HepG2 (cell line): ENCODE results near the gene SMIM14. TPM values are rescaled to one million over a fixed set of nuclear protein-coding genes. Genes with fewer than 3 reads are reported as not detected.

Experiments used
- ATF3 ChIP-seq: sonication (generic); formaldehyde crosslinking; IDR thresholded peaks from 2 replicates; pipeline ENCODE4 v1.4.0; 2020; ENCODE audit warnings: missing genetic modification reagents
- FOXP1 ChIP-seq, 2 experiments: fragments of 450-650 bp in 1 of 2; IDR thresholded peaks; 2 replicates each; pipeline ENCODE4 v1.6.1; 2017 to 2018; ENCODE audit warnings: antibody characterized with exemption in 1 of 2
- GPN1 ChIP-seq: sonication (generic); formaldehyde crosslinking; IDR thresholded peaks from 2 replicates; pipeline ENCODE4 v1.5.1; 2020; ENCODE audit warnings: missing genetic modification reagents, borderline replicate concordance
- KLF9 ChIP-seq: IDR thresholded peaks from 2 replicates; pipeline ENCODE4 v1.6.1; 2016; ENCODE audit warnings: low read depth
- NCOA5 ChIP-seq: sonication (generic); formaldehyde crosslinking; IDR thresholded peaks from 2 replicates; pipeline ENCODE4 v1.4.0; 2020; ENCODE audit warnings: missing genetic modification reagents
- PAX8 ChIP-seq: sonication (generic); formaldehyde crosslinking; IDR thresholded peaks from 2 replicates; pipeline ENCODE4 v1.8.0; 2022; ENCODE audit warnings: mild to moderate bottlenecking, missing genetic modification reagents, borderline replicate concordance
- TRAFD1 ChIP-seq: sonication (generic); formaldehyde crosslinking; IDR thresholded peaks from 2 replicates; pipeline ENCODE4 v1.5.1; 2020; ENCODE audit warnings: missing genetic modification reagents, mild to moderate bottlenecking, borderline replicate concordance
- ZBTB14 ChIP-seq: sonication (generic); formaldehyde crosslinking; IDR thresholded peaks from 2 replicates; pipeline ENCODE4 v1.4.0; 2020; ENCODE audit warnings: missing genetic modification reagents
- ZNF383 ChIP-seq: sonication (generic); formaldehyde crosslinking; IDR thresholded peaks from 2 replicates; pipeline ENCODE4 v1.4.0; 2020; ENCODE audit warnings: missing genetic modification reagents, mild to moderate bottlenecking, borderline replicate concordance
- ZNF646 ChIP-seq: sonication (generic); formaldehyde crosslinking; IDR thresholded peaks from 2 replicates; pipeline ENCODE4 v1.9.0; 2021; ENCODE audit warnings: mild to moderate bottlenecking, missing genetic modification reagents
- ZNF780A ChIP-seq: sonication (generic); formaldehyde crosslinking; IDR thresholded peaks from 2 replicates; pipeline ENCODE4 v1.8.0; 2022; ENCODE audit warnings: mild to moderate bottlenecking, missing genetic modification reagents, moderate library complexity
- polyA plus RNA-seq, 8 experiments: library from polyadenylated mRNA; depleted of rRNA in 3 of 8; stranded (reverse) in 7 of 8; unstranded in 1 of 8; fragments of >200 nt; fragmentation: Illumina TruSeq in 4 of 8; extraction: Trizol in 4 of 8; gene quantifications; 2 replicates each; pipeline versions ENCODE4 v1.2.1 to v1.2.3, GENCODE V29; 2011 to 2016; ENCODE audit warnings: low read depth in 4 of 8, missing spikeins in 1 of 8, mixed read lengths in 1 of 8; ENCODE audit not compliant: insufficient read depth in 1 of 8
- total RNA-seq, 5 experiments: library from RNA; depleted of rRNA; stranded (reverse); fragments of >200 nt; fragmentation: Illumina TruSeq; extraction: Trizol; gene quantifications; 2 replicates each; pipeline ENCODE4 v1.2.3, GENCODE V29; 2016; ENCODE audit warnings: low read depth in 1 of 5
- TF ChIP-seq, protein P1 (sequence below): sonication (generic); formaldehyde crosslinking; IDR thresholded peaks from 2 replicates; pipeline ENCODE4 v1.8.0; 2022; ENCODE audit warnings: mild to moderate bottlenecking, missing genetic modification reagents, moderate library complexity
- TF ChIP-seq, protein P2 (sequence below): sonication (generic); formaldehyde crosslinking; IDR thresholded peaks from 2 replicates; pipeline ENCODE4 v1.4.0; 2020; ENCODE audit warnings: mild to moderate bottlenecking, missing genetic modification reagents

The SMIM14 gene
- total and polyA plus RNA-seq, 2 of the 13 experiments (the other 11 are each of a cell fraction or from before 2014, with no cell fraction given), result 16.3 to 28.1 TPM

DNA sequence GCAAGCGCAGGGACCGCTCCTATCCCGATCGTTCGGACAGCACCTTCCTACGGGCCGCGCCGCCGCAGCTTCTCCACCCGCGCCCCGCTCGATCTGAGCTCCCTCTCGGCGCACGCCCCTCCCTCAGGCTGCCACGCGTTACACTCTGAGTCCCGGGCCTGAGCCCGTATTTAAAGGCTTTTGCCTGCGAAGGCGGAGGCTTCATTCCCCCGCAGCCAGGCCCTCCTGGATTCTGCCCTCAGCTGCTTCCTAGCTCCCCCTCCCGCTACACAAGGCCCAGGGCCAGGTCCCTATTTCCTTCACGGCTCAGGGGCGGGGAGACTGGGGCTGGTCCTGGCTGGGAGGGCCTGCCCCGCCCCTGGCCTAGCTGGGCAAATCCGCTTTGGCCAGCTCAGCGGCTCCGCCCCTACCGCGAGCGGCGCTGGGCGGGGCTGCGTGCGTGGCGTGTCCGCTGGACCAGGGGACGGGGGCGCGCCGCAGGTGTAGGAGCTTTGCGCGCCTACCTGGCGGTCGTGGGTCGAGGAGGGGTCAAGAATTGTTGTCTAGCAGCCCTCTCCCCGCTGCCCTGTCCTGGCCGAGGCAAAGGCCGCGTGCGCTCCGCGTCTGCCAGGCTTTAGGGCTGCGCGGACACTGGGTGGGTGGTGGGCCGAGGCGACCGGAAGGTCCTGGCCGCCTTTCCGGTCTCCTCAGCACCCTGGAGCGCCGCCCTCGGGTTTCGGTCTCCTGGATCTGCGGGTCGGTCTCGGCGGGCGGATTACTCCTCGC, 111.2 kb downstream of the SMIM14 start, which contains the start of gene UGDH (continued):
- peak; percentile 93; the same call in 1 of the 2 replicates for TF ChIP-seq TRAFD1
- no peak; the same call in 1 of the 2 replicates for TF ChIP-seq ZNF646 (CRISPR knock-in tag)
- TF ChIP-seq GPN1 (CRISPR knock-in tag), result 0 out of 2 replicates have a peak, but pooled peaks have one; percentile 69
- TF ChIP-seq, protein P1, sequence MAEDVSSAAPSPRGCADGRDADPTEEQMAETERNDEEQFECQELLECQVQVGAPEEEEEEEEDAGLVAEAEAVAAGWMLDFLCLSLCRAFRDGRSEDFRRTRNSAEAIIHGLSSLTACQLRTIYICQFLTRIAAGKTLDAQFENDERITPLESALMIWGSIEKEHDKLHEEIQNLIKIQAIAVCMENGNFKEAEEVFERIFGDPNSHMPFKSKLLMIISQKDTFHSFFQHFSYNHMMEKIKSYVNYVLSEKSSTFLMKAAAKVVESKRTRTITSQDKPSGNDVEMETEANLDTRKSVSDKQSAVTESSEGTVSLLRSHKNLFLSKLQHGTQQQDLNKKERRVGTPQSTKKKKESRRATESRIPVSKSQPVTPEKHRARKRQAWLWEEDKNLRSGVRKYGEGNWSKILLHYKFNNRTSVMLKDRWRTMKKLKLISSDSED (CRISPR knock-in tag), result no peak
- TF ChIP-seq NCOA5, result no peak
- TF ChIP-seq FOXP1 (IDR thresholded peaks at IDR 0.05), result no peak
- TF ChIP-seq FOXP1 (CRISPR knock-in tag; IDR thresholded peaks at IDR 0.05), result no peak
- peak; percentile 71 for TF ChIP-seq ZNF780A (CRISPR knock-in tag)
- no peak; the same call in 1 of the 2 replicates for TF ChIP-seq PAX8 (CRISPR knock-in tag)
- TF ChIP-seq, protein P2, sequence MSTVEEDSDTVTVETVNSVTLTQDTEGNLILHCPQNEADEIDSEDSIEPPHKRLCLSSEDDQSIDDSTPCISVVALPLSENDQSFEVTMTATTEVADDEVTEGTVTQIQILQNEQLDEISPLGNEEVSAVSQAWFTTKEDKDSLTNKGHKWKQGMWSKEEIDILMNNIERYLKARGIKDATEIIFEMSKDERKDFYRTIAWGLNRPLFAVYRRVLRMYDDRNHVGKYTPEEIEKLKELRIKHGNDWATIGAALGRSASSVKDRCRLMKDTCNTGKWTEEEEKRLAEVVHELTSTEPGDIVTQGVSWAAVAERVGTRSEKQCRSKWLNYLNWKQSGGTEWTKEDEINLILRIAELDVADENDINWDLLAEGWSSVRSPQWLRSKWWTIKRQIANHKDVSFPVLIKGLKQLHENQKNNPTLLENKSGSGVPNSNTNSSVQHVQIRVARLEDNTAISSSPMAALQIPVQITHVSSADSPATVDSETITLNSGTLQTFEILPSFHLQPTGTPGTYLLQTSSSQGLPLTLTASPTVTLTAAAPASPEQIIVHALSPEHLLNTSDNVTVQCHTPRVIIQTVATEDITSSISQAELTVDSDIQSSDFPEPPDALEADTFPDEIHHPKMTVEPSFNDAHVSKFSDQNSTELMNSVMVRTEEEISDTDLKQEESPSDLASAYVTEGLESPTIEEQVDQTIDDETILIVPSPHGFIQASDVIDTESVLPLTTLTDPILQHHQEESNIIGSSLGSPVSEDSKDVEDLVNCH (CRISPR knock-in tag), result no peak
- peak; percentile 61; the same call in 1 of the 2 replicates for TF ChIP-seq ATF3 (CRISPR knock-in tag)
- peak; percentile 88 for TF ChIP-seq ZBTB14 (CRISPR knock-in tag)
- TF ChIP-seq ZNF383 (CRISPR knock-in tag), result no peak
- TF ChIP-seq KLF9 (CRISPR knock-in tag), result peak; percentile 34; the same call in 1 of the 2 replicates
